GM21526 (cell line): Measurements from ENCODE around the gene MSMP.

Experiments
- ATAC-seq: cut with Tn5 transposase; IDR thresholded peaks from one replicate; pipeline ENCODE4 v1.9.1; 2021; ENCODE audit warnings: moderate library complexity; ENCODE audit not compliant: unreplicated experiment, low FRiP score

MSMP gene

DNA sequence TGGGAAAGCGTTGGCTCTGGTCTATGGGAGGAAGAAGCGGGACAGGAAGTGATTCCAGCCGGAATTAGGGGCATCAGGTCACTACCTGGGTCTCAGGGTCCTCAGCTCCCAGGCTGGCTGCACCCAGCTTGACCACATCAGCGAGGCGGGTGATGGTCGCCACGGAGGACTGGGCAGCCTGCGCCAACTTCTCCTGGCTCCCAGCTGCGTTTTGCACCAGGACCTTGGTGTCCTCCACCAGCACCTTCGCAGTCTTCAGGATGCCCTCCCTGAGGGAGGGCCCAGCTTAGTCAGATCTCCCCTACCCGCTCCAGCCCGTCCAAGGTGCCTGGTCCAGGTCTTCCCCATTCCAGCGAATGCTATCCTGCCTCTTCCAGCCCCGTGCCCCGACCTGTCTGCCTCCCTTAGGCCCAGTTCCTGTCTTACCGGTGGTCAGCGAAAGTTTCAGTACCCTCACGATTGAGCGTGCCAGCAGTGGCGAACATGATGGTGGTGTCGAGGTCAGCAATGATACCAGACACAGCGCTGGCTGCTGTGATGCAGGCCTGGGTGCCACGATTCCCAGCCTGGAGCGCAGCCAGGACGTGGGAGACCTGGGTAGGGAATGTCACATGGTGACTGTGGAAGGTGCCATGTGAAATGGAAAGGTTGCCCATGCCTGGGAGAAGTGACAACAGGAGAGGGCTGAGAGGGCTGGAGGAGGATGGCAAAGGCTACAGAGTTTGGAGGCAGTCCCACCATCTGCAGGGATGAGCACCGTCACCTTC, 50.0 kb downstream of the MSMP start:
- ATAC-seq, result no peak
